HepG2 (cell line): ENCODE results near the gene SRCAP. TPM values are rescaled to one million over a fixed set of nuclear protein-coding genes. Genes with fewer than 3 reads are reported as not detected.
A peak's percentile ranks its signal among the peaks of the same experiment; 100 is the strongest.

Experiments used
- ARHGAP35 ChIP-seq: sonication (generic); formaldehyde crosslinking; IDR thresholded peaks from 2 replicates; pipeline ENCODE4 v1.9.0; 2022; ENCODE audit warnings: mild to moderate bottlenecking, inconsistent platforms, moderate library complexity, missing genetic modification reagents, borderline replicate concordance
- CAMTA2 ChIP-seq: sonication (generic); formaldehyde crosslinking; IDR thresholded peaks from 2 replicates; pipeline ENCODE4 v1.4.0; 2020; ENCODE audit warnings: mild to moderate bottlenecking, missing genetic modification reagents, borderline replicate concordance
- HIVEP1 ChIP-seq: sonication (generic); formaldehyde crosslinking; IDR thresholded peaks from 2 replicates; pipeline ENCODE4 v1.4.0; 2020; ENCODE audit warnings: mild to moderate bottlenecking, missing genetic modification reagents
- MEF2D ChIP-seq: sonication (generic); formaldehyde crosslinking; IDR thresholded peaks from 2 replicates; pipeline ENCODE4 v1.5.1; 2020; ENCODE audit warnings: mild to moderate bottlenecking, missing genetic modification reagents
- STAT5B ChIP-seq: sonication (generic); formaldehyde crosslinking; IDR thresholded peaks from 2 replicates; pipeline ENCODE4 v1.4.0; 2020; ENCODE audit warnings: missing genetic modification reagents
- TEAD3 ChIP-seq: optimal IDR thresholded peaks from 2 replicates; pipeline ENCODE3; 2016; ENCODE audit warnings: borderline replicate concordance
- ZBTB26 ChIP-seq: IDR thresholded peaks from 2 replicates; pipeline ENCODE4 v1.6.1; 2016; ENCODE audit warnings: missing compliant biosample characterization, missing genetic modification reagents, borderline replicate concordance
- ZNF331 ChIP-seq: sonication (generic); formaldehyde crosslinking; IDR thresholded peaks from 2 replicates; pipeline ENCODE4 v1.4.0; 2020; ENCODE audit warnings: missing genetic modification reagents
- ZNF552 ChIP-seq: sonication (generic); formaldehyde crosslinking; IDR thresholded peaks from 2 replicates; pipeline ENCODE4 v1.9.0; 2022; ENCODE audit warnings: missing genetic modification reagents, mild to moderate bottlenecking, borderline replicate concordance
- ZNF614 ChIP-seq: IDR thresholded peaks from 2 replicates; pipeline ENCODE4 v1.6.1; 2018; ENCODE audit warnings: missing biosample characterization, missing genetic modification reagents, inconsistent platforms, borderline replicate concordance
- polyA plus RNA-seq, 8 experiments: library from polyadenylated mRNA; depleted of rRNA in 3 of 8; stranded (reverse) in 7 of 8; unstranded in 1 of 8; fragments of >200 nt; fragmentation: Illumina TruSeq in 4 of 8; extraction: Trizol in 4 of 8; gene quantifications; 2 replicates each; pipeline versions ENCODE4 v1.2.1 to v1.2.3, GENCODE V29; 2011 to 2016; ENCODE audit warnings: low read depth in 4 of 8, missing spikeins in 1 of 8, mixed read lengths in 1 of 8; ENCODE audit not compliant: insufficient read depth in 1 of 8
- total RNA-seq, 5 experiments: library from RNA; depleted of rRNA; stranded (reverse); fragments of >200 nt; fragmentation: Illumina TruSeq; extraction: Trizol; gene quantifications; 2 replicates each; pipeline ENCODE4 v1.2.3, GENCODE V29; 2016; ENCODE audit warnings: low read depth in 1 of 5
- TF ChIP-seq, protein P1 (sequence below): sonication (generic); formaldehyde crosslinking; IDR thresholded peaks from 2 replicates; pipeline ENCODE4 v1.4.0; 2020; ENCODE audit warnings: mild to moderate bottlenecking, missing genetic modification reagents, borderline replicate concordance
- TF ChIP-seq, protein P2 (sequence below), 2 experiments: fragments of 450-650 bp in 1 of 2; sonication (generic) in 1 of 2; formaldehyde crosslinking in 1 of 2; IDR thresholded peaks; 2 replicates each; pipeline versions ENCODE4 v1.6.1 to v1.8.0; 2016 to 2022; ENCODE audit warnings: antibody characterized with exemption in 1 of 2, mild to moderate bottlenecking in 1 of 2, missing genetic modification reagents in 1 of 2

SRCAP gene
- total and polyA plus RNA-seq, 2 of the 13 experiments (the other 11 are each of a cell fraction or from before 2014, with no cell fraction given), result 4.9 to 9.0 TPM

GRCh38 chr16:30697264-30698138 lies 1.5 kb upstream of the SRCAP start (continued):
- TF ChIP-seq, protein P1, sequence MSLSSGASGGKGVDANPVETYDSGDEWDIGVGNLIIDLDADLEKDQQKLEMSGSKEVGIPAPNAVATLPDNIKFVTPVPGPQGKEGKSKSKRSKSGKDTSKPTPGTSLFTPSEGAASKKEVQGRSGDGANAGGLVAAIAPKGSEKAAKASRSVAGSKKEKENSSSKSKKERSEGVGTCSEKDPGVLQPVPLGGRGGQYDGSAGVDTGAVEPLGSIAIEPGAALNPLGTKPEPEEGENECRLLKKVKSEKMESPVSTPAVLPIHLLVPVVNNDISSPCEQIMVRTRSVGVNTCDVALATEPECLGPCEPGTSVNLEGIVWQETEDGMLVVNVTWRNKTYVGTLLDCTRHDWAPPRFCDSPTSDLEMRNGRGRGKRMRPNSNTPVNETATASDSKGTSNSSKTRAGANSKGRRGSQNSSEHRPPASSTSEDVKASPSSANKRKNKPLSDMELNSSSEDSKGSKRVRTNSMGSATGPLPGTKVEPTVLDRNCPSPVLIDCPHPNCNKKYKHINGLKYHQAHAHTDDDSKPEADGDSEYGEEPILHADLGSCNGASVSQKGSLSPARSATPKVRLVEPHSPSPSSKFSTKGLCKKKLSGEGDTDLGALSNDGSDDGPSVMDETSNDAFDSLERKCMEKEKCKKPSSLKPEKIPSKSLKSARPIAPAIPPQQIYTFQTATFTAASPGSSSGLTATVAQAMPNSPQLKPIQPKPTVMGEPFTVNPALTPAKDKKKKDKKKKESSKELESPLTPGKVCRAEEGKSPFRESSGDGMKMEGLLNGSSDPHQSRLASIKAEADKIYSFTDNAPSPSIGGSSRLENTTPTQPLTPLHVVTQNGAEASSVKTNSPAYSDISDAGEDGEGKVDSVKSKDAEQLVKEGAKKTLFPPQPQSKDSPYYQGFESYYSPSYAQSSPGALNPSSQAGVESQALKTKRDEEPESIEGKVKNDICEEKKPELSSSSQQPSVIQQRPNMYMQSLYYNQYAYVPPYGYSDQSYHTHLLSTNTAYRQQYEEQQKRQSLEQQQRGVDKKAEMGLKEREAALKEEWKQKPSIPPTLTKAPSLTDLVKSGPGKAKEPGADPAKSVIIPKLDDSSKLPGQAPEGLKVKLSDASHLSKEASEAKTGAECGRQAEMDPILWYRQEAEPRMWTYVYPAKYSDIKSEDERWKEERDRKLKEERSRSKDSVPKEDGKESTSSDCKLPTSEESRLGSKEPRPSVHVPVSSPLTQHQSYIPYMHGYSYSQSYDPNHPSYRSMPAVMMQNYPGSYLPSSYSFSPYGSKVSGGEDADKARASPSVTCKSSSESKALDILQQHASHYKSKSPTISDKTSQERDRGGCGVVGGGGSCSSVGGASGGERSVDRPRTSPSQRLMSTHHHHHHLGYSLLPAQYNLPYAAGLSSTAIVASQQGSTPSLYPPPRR (CRISPR knock-in tag), result no peak; the same call in 1 of the 2 replicates
- TF ChIP-seq CAMTA2, result 0 out of 2 replicates have a peak, but pooled peaks have one; percentile 53
- no peak for TF ChIP-seq MEF2D (CRISPR knock-in tag)
- TF ChIP-seq, protein P2, sequence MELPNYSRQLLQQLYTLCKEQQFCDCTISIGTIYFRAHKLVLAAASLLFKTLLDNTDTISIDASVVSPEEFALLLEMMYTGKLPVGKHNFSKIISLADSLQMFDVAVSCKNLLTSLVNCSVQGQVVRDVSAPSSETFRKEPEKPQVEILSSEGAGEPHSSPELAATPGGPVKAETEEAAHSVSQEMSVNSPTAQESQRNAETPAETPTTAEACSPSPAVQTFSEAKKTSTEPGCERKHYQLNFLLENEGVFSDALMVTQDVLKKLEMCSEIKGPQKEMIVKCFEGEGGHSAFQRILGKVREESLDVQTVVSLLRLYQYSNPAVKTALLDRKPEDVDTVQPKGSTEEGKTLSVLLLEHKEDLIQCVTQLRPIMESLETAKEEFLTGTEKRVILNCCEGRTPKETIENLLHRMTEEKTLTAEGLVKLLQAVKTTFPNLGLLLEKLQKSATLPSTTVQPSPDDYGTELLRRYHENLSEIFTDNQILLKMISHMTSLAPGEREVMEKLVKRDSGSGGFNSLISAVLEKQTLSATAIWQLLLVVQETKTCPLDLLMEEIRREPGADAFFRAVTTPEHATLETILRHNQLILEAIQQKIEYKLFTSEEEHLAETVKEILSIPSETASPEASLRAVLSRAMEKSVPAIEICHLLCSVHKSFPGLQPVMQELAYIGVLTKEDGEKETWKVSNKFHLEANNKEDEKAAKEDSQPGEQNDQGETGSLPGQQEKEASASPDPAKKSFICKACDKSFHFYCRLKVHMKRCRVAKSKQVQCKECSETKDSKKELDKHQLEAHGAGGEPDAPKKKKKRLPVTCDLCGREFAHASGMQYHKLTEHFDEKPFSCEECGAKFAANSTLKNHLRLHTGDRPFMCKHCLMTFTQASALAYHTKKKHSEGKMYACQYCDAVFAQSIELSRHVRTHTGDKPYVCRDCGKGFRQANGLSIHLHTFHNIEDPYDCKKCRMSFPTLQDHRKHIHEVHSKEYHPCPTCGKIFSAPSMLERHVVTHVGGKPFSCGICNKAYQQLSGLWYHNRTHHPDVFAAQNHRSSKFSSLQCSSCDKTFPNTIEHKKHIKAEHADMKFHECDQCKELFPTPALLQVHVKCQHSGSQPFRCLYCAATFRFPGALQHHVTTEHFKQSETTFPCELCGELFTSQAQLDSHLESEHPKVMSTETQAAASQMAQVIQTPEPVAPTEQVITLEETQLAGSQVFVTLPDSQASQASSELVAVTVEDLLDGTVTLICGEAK (IDR thresholded peaks at IDR 0.05), result no peak
- TF ChIP-seq, protein P2 (CRISPR knock-in tag; IDR thresholded peaks at IDR 0.05), result peak; percentile 87; the same call in 1 of the 2 replicates
- no peak for TF ChIP-seq TEAD3 (CRISPR knock-in tag)
- TF ChIP-seq ZNF331, result no peak
- no peak for TF ChIP-seq STAT5B
- TF ChIP-seq ARHGAP35, result no peak; the same call in 1 of the 2 replicates
- no peak for TF ChIP-seq ZBTB26
- no peak; the same call in 1 of the 2 replicates for TF ChIP-seq HIVEP1 (CRISPR knock-in tag)
- TF ChIP-seq ZNF614 (CRISPR knock-in tag), result no peak
- TF ChIP-seq ZNF552, result no peak
